Measurements from ENCODE around the gene CNTRL. TPM values are rescaled to one million over a fixed set of nuclear protein-coding genes. Genes with fewer than 3 reads are reported as not detected.

CNTRL gene
- total and polyA plus RNA-seq, 7 donors = 2.5 to 14.6 (median 11.9) TPM

GRCh38 chr9:121133104-121133816 lies 58.5 kb downstream of the CNTRL start:
- DNase-seq = no peak
- WGBS, 2 donors = 71 to 73% methylated on average over 19 of the region's 19 CpGs
- Histone ChIP-seq H3K27ac (no peak overlapping the region), H3K4me3 (no peak overlapping the region), H3K27me3 (no peaks in the 10 kb centered on the region), H3K36me3 (peaks cover 0 to 31% (median 0%) of the 10 kb centered on the region in 4 donors), H3K9me3 (no peaks in the 10 kb centered on the region), H3K4me1 (no peaks in the 10 kb centered on the region)
- TF ChIP-seq POLR2A (IDR thresholded peaks at IDR 0.05) = no peak
- TF ChIP-seq POLR2AphosphoS5 (IDR thresholded peaks at IDR 0.05) = no peak
- TF ChIP-seq, protein P1, sequence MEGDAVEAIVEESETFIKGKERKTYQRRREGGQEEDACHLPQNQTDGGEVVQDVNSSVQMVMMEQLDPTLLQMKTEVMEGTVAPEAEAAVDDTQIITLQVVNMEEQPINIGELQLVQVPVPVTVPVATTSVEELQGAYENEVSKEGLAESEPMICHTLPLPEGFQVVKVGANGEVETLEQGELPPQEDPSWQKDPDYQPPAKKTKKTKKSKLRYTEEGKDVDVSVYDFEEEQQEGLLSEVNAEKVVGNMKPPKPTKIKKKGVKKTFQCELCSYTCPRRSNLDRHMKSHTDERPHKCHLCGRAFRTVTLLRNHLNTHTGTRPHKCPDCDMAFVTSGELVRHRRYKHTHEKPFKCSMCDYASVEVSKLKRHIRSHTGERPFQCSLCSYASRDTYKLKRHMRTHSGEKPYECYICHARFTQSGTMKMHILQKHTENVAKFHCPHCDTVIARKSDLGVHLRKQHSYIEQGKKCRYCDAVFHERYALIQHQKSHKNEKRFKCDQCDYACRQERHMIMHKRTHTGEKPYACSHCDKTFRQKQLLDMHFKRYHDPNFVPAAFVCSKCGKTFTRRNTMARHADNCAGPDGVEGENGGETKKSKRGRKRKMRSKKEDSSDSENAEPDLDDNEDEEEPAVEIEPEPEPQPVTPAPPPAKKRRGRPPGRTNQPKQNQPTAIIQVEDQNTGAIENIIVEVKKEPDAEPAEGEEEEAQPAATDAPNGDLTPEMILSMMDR (IDR thresholded peaks at IDR 0.05) = no peak
- TF ChIP-seq EP300 (IDR thresholded peaks at IDR 0.05) = no peak
- intact Hi-C loops (cut with DNase I) = no loop called here

- no peak overlapping the region for H3K27ac ChIP-seq
- no peak for DNase-seq
- H3K36me3 ChIP-seq = peaks cover 0 to 54% (median 2%) of the 10 kb centered on the region in 4 donors
- H3K4me1 ChIP-seq = no peaks in the 10 kb centered on the region
- TF ChIP-seq POLR2AphosphoS5 (IDR thresholded peaks at IDR 0.05) = no peak
- TF ChIP-seq POLR2A (IDR thresholded peaks at IDR 0.05) = no peak
- TF ChIP-seq, protein P1 (IDR thresholded peaks at IDR 0.05) = no peak
- H3K27me3 ChIP-seq = no peaks in the 10 kb centered on the region
- intact Hi-C loops (cut with DNase I) = no loop called here
- WGBS, 2 donors = 95 to 96% methylated on average over 2 of the region's 2 CpGs
- H3K4me3 ChIP-seq = no peak overlapping the region
- no peaks in the 10 kb centered on the region for H3K9me3 ChIP-seq
These were observed 60.9 kb downstream of the CNTRL start for GRCh38 chr9:121135642-121136041.

GRCh38 chr9:121138561-121138960 lies 63.8 kb downstream of the CNTRL start:
- DNase-seq = no peak
- H3K27ac ChIP-seq = no peak overlapping the region
- H3K4me3 ChIP-seq = no peak overlapping the region
- no peaks in the 10 kb centered on the region for H3K9me3 ChIP-seq
- peaks cover 0 to 74% (median 12%) of the 10 kb centered on the region in 4 donors for H3K36me3 ChIP-seq
- H3K27me3 ChIP-seq = no peaks in the 10 kb centered on the region
- intact Hi-C loops (cut with DNase I) = no loop called here
- H3K4me1 ChIP-seq = no peaks in the 10 kb centered on the region
- TF ChIP-seq POLR2AphosphoS5 (IDR thresholded peaks at IDR 0.05) (no peak), EP300 (IDR thresholded peaks at IDR 0.05) (no peak), POLR2A (IDR thresholded peaks at IDR 0.05) (no peak)
- TF ChIP-seq, protein P1 (IDR thresholded peaks at IDR 0.05) = no peak

DNA sequence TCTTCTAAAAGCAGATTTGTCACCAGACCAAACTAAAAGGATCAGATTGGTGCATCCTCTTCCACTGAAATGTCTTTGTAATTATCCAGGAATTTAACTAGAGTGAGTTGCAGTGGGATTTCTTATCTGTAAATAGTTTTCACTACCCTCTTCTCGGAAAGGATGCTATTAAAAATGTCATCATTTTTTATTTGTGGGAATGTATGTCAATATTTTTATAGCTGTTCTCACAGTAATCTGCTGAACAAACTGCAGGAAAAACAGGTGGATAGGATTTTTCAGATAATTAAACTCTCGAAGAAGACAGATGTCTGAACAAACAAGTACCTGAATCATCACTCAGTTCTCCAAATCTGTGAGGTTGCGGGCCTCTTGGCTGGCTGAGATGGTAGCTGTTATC lies 64.2 kb downstream of the CNTRL start:
- H3K4me3 ChIP-seq = no peak overlapping the region
- no peak overlapping the region for H3K27ac ChIP-seq
- 77 to 84% methylated on average over 3 of the region's 3 CpGs for WGBS, 2 donors
- DNase-seq = no peak
- TF ChIP-seq POLR2AphosphoS5 (IDR thresholded peaks at IDR 0.05) (no peak), EP300 (IDR thresholded peaks at IDR 0.05) (no peak), POLR2A (IDR thresholded peaks at IDR 0.05) (no peak)
- TF ChIP-seq, protein P1 (IDR thresholded peaks at IDR 0.05) = no peak
- H3K4me1 ChIP-seq = no peaks in the 10 kb centered on the region
- H3K9me3 ChIP-seq = no peaks in the 10 kb centered on the region
- H3K27me3 ChIP-seq = no peaks in the 10 kb centered on the region
- H3K36me3 ChIP-seq = peaks cover 0 to 74% (median 14%) of the 10 kb centered on the region in 4 donors
- intact Hi-C loops (cut with DNase I) = no loop called here

GRCh38 chr9:121140162-121140561 lies 65.4 kb downstream of the CNTRL start:
- WGBS, 2 donors = 98% methylated on average over 1 of the region's 1 CpG
- DNase-seq = no peak
- H3K4me1 ChIP-seq = no peaks in the 10 kb centered on the region
- TF ChIP-seq POLR2AphosphoS5 (IDR thresholded peaks at IDR 0.05) (no peak), EP300 (IDR thresholded peaks at IDR 0.05) (no peak), POLR2A (IDR thresholded peaks at IDR 0.05) (no peak)
- TF ChIP-seq, protein P1 (IDR thresholded peaks at IDR 0.05) = no peak
- no peaks in the 10 kb centered on the region for H3K27me3 ChIP-seq
- no peaks in the 10 kb centered on the region for H3K9me3 ChIP-seq
- intact Hi-C loops (cut with DNase I) = no loop called here
- H3K27ac ChIP-seq = no peak overlapping the region
- no peak overlapping the region for H3K4me3 ChIP-seq
- peaks cover 0 to 81% (median 23%) of the 10 kb centered on the region in 4 donors for H3K36me3 ChIP-seq
